Superior temporal gyrus (tissue), 1 donor: ENCODE data around the gene LNPK.
"Not testable (repeated sequence)": the region's sequence is repeated elsewhere in the genome, so short reads cannot be mapped to it uniquely, and the experiment has no call there.

Experiments used
- DNase-seq: peaks from one replicate; pipeline ENCODE4 v3.0.0-alpha.2; 2016; ENCODE audit errors: extremely low spot score

The LNPK gene

GRCh38 chr2:175966839-175967238, 35.2 kb downstream of the LNPK start:
- no peak for DNase-seq

DNA sequence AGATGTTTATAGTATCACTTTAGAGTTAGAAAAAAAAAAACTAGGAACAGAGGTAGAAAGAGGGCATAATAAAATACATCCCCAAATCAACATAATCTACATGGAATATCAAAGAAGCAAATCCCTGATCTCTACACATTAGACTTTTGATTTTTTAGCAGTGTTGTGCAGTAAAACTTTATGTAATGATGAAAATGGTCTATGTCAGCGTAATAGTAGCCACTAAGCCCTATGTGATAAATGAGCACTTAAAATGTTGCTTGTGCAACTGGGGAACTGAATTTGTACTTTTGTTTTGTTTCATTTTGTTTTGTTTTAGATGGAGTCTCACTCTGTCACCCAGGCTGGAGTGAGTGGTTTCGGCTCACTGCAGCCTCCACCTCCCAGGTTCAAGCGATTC, 36.3 kb downstream of the LNPK start:
- no peak for DNase-seq

GRCh38 chr2:175964195-175964594, 37.9 kb downstream of the LNPK start:
- no peak for DNase-seq

- not testable (repeated sequence) for DNase-seq
Observed at GRCh38 chr2:175963171-175963570, 38.9 kb downstream of the LNPK start.

DNA sequence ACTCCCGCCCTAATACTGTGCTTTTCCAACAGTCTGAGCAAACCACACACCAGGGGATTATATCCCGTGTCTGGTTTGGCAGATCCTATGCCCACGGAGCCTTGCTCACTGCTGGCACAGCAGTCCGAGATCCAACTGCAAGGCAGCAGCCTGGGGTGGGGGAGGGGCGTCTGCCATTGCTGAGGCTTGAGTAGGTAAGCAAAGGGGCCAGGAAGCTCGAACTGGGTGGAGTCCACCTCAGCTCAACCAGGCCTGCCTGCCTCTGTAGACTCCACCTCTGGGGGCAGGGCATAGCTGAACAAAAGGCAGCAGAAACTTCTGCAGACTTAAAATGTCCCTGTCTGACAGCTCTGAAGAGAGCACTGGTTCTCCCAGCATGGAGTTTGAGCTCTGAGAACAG, 44.2 kb downstream of the LNPK start:
- DNase-seq, result no peak

- no peak for DNase-seq
Observed at GRCh38 chr2:175955136-175955535, 46.9 kb downstream of the LNPK start.

- no peak for DNase-seq
Observed at GRCh38 chr2:175950512-175950911, 51.6 kb downstream of the LNPK start.

DNA sequence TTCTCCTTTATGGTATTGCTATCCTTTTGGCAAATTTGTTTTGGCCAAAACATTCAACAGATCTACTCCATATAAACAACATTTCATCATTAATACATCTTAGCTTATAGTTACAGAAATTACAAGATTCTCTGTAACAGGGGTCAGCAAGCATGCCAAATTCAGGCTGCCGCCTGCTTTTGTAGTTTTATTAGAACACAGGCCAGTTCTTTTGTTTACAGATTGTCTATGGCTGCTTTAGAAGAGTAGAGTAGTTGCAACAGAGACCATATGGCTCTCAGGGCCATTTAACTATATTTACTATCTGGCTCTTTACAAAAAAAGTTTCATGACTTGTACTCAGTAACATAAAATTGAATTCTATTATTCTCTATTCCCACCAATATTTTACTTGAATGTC, 53.9 kb downstream of the LNPK start:
- DNase-seq, result no peak

- DNase-seq, result no peak
Observed at GRCh38 chr2:175947073-175947472, 55.0 kb downstream of the LNPK start.

DNA sequence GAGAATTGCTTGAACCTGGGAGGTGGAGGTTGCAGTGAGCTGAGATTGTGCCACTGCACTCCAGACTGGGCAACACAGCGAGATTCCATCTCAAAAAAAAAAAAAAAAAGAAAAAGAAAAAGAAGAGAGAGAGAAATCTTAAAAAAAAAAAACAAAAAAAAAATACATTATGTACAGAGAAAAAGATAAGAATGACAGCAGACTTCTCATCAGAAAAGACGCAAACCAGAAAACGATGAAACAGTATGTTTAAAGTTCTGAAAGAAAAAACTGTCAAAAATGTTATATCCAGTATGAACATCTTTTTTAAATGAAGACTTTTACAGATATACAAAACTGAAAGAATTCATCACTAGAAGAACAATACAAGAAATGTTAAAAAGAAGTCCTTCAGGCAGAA, 60.4 kb downstream of the LNPK start:
- DNase-seq, result no peak

DNA sequence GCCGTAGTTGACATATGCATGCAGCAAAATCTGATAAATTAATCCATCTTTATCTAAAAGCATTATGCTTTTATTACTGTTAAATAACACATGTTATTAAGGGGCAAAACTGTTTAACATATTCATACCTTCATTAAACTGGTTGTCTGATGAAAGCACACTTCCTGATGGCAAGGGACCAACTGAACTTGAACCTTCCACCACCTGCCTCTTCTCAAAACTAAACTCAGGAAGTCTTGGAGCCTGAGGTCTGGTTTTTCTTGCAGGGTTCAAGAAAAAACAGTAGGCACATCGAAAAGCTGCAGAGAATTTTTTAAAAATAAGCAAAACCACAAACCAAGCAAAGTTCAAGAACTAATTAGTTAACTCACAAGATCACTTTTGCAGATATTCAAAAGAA, 64.9 kb downstream of the LNPK start:
- no peak for DNase-seq

GRCh38 chr2:175935289-175936181, 66.5 kb downstream of the LNPK start:
- DNase-seq, result no peak

DNA sequence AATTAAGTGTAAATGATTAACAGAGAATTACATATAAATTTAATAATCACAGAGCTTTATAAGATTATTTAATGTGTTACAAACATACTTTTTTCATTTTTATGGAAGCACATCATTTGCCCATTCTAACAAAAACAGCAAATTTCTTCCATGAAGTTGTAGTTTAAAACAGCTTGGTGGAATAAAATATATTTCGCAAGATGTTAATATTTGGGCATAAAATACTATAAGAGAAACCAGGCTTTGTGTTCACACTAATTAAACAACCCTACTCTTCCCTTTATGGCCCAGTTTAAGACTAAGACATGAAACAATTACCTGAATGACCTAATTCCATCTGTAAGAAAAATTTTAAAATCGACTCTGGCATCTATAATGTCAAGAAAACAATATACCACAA, 69.4 kb downstream of the LNPK start:
- DNase-seq, result no peak

- no peak for DNase-seq
Observed at GRCh38 chr2:175931805-175932204, 70.3 kb downstream of the LNPK start.

GRCh38 chr2:175930504-175930903, 71.6 kb downstream of the LNPK start:
- DNase-seq, result no peak

DNA sequence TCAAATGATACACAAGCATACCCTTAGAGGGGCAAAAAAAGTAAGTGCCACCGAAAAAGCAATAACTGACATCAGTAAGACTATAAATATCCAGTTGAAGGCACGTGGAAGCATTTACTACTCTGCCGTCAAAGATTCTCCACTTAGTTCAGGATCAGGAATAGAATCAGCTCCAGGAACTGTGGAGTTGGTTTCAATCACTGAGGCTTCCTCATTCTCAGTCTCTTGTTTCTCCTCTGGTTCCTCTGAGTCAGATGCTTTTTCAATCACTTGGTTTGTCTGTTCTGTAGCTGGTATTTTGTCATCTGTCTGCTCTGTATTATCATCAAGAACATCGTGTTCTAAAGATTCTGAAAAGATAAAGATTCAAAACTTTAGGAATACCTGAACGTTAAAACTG, 72.2 kb downstream of the LNPK start:
- DNase-seq, result no peak

GRCh38 chr2:175926272-175926671, 75.8 kb downstream of the LNPK start:
- no peak for DNase-seq

GRCh38 chr2:175922160-175922559, 79.9 kb downstream of the LNPK start:
- DNase-seq, result no peak

DNA sequence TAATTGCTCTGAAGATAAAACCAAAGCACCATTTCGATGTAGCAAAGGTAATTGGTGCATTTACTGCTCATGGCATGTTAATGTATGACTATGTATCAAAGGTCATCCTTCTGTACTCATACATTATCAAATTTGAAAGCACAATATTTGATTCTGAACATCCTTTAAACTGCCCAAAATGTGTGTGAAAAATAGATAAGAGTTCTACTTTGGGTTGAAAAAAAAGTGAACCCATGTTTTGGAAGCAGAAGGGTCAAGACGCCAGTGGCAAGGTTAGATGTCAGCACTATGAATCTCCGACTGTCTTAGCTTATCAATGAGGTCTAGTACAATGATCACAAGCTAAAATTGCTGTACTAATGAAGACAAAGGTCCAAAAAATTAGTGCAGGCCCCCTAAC, 83.1 kb downstream of the LNPK start:
- no peak for DNase-seq

DNA sequence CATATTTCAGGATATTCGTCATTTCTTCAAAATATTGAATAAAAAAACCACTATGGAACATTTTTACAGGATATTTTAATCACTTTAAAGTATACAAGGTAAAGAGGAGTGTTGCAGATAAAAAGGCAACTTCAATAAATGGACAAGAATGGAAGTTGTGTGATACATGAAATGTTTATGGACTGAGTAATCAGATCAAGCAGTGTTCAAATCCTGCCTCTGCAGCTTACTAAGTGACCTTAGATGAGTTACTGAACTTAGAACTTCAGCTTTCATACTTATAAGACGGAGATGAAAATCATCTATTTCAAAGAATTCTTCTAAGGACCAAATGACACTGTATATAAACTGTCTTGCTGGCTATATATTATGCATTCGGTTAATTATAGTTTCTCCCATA, 87.2 kb downstream of the LNPK start:
- DNase-seq, result no peak

DNA sequence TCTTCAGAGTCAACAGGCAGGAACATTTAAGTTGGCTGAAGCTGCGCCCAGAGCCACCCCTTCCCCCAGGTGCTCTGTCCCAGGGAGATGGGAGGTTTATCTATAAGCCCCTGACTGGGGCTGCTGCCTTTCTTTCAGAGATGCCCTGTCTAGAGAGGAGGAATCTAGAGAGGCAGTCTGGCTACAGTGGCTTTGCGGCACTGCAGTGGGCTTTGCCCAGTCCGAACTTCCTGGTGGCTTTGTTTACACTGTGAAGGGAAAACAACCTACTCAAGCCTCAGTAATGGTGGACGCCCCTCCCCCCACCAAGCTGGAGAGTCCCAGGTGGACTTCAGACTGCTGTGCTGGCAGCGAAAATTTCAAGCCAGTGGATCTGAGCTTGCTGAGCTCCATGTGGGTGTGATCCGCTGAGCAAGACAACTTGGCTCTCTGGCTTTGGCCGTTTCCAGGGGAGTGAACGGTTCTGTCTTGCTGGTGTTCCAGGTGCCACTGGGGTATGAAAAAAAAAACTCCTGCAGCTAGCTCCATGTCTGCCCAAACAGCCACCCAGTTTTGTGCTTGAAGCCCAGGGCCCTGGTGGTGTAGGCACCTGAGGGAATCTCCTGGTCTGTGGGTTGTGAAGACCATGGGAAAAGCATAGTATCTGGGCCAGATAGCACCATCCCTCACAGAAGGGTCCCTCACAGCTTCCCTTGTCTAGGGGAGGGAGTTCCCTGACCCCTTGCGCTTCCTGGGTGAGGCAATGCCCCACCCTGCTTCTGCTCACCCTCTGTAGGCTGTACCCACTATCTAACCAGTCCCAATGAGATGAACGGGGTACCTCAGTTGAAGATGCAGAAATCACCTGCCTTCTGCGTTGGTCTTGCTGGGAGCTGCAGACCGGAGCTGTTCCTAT, 88.0 kb downstream of the LNPK start:
- DNase-seq, result not testable (repeated sequence)

DNA sequence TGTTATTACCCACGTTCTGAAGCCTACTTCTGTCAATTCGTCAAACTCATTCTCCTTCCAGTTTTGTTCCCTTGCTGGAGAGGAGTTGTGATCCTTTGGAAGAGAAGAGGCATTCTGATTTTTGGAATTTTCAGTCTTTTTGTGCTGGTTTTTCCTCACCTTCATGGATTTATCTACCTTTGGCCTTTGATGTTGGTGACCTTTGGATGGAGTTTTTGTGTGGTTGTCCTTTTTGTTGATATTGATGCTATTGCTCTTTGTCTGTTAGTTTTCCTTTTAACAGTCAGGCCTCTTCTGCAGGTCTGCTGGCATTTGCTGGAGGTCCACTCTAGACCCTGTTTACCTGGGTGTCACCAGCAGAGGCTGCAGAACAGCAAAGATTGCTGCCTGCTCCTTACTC, 88.8 kb downstream of the LNPK start:
- DNase-seq, result not testable (repeated sequence)

- no peak for DNase-seq
Observed at GRCh38 chr2:175904035-175904434, 98.0 kb downstream of the LNPK start.
